Keratinocyte (primary cell): Measurements from ENCODE around the gene DPM1. TPM values are rescaled to one million over a fixed set of nuclear protein-coding genes. Genes with fewer than 3 reads are reported as not detected.

Experiments used
- DNase-seq: peaks from one replicate; pipeline ENCODE4 v3.0.0-alpha.2; 2011; ENCODE audit warnings: low read depth, missing footprints, low spot score
- FAIRE-seq: peaks from 2 replicates; lab custom pipeline; 2011; peaks lifted over from hg19 to GRCh38; lab: Jason Lieb, UNC
- H2AFZ ChIP-seq: 2 replicates; pipeline ENCODE4 v1.6.0; 2012; ENCODE audit warnings: low read length, control low read depth, inconsistent platforms; ENCODE audit not compliant: control insufficient read depth
- H3K27ac ChIP-seq: 2 replicates; pipeline ENCODE4 v1.5.1; 2011; ENCODE audit warnings: low read length; ENCODE audit not compliant: control insufficient read depth, insufficient read depth
- H3K27me3 ChIP-seq: 3 replicates; pipeline ENCODE4 v1.6.0; 2011; ENCODE audit warnings: low read length; ENCODE audit not compliant: control insufficient read depth, insufficient read depth; ENCODE audit errors: extremely low read depth
- H3K36me3 ChIP-seq, 2 experiments: 2 replicates in 1 of 2; 3 replicates in 1 of 2; pipeline ENCODE4 v1.5.1; 2011; ENCODE audit warnings: low read length in 2 of 2, mild to moderate bottlenecking in 1 of 2; ENCODE audit not compliant: control insufficient read depth in 2 of 2, insufficient read depth in 2 of 2; ENCODE audit errors: extremely low read depth in 1 of 2
- H3K4me1 ChIP-seq: 3 replicates; pipeline ENCODE4 v1.5.1; 2011; ENCODE audit warnings: low read length; ENCODE audit not compliant: control insufficient read depth, insufficient read depth; ENCODE audit errors: extremely low read depth
- H3K4me2 ChIP-seq: 3 replicates; pipeline ENCODE4 v1.6.0; 2011; ENCODE audit warnings: low read depth, low read length; ENCODE audit not compliant: control insufficient read depth, insufficient read depth; ENCODE audit errors: extremely low read depth
- H3K4me3 ChIP-seq, 3 experiments: fragments of 200-600 bp in 1 of 3; sonication (generic) in 1 of 3; 2 replicates in 2 of 3; 3 replicates in 1 of 3; pipeline ENCODE4 v1.5.1; 2011 to 2016; ENCODE audit warnings: low read length in 3 of 3, mild to moderate bottlenecking in 3 of 3, control low read depth in 2 of 3, inconsistent platforms in 1 of 3, low read depth in 1 of 3, mixed read lengths in 1 of 3, mixed run types in 1 of 3, moderate library complexity in 1 of 3; ENCODE audit not compliant: control insufficient read depth in 2 of 3, insufficient read depth in 2 of 3; ENCODE audit errors: extremely low read depth in 1 of 3
- H3K79me2 ChIP-seq: 2 replicates; pipeline ENCODE4 v1.6.0; 2012; ENCODE audit warnings: low read length; ENCODE audit not compliant: control insufficient read depth, insufficient read depth
- H3K9ac ChIP-seq: 3 replicates; pipeline ENCODE4 v1.6.0; 2011; ENCODE audit warnings: low read length; ENCODE audit not compliant: control insufficient read depth, insufficient read depth; ENCODE audit errors: extremely low read depth
- H3K9me1 ChIP-seq: 3 replicates; pipeline ENCODE4 v1.6.0; 2011; ENCODE audit warnings: low read length; ENCODE audit not compliant: control insufficient read depth, insufficient read depth; ENCODE audit errors: extremely low read depth
- H3K9me3 ChIP-seq: 2 replicates; pipeline ENCODE4 v1.5.1; 2012; ENCODE audit warnings: low read depth, low read length; ENCODE audit not compliant: control insufficient read depth
- H4K20me1 ChIP-seq: 3 replicates; pipeline ENCODE4 v1.6.0; 2011; ENCODE audit warnings: low read length; ENCODE audit not compliant: control insufficient read depth, insufficient read depth; ENCODE audit errors: extremely low read depth
- CTCF ChIP-seq, 3 experiments: IDR thresholded peaks in 1 of 3; conservative IDR thresholded peaks in 1 of 3; optimal IDR thresholded peaks in 1 of 3; 2 replicates in 2 of 3; 3 replicates in 1 of 3; pipeline versions ENCODE3 to v1.5.1; 2011; ENCODE audit warnings: low read length in 3 of 3, mild to moderate bottlenecking in 3 of 3, moderate library complexity in 2 of 3, control low read depth in 1 of 3, inconsistent platforms in 1 of 3; ENCODE audit not compliant: insufficient read depth in 2 of 3; ENCODE audit errors: extremely low read depth in 1 of 3
- EZH2 ChIP-seq: IDR thresholded peaks from one replicate; pipeline ENCODE4 v1.6.1; 2012; ENCODE audit warnings: inconsistent platforms, mild to moderate bottlenecking, low read length, moderate library complexity
- dilution Hi-C: fragments of 300-500 bp; cut with MboI; formaldehyde crosslinking; loops from one replicate; pipeline ENCODE4 v1.7.0; 2020; ENCODE audit warnings: low sequenced_read_pairs; ENCODE audit not compliant: extremely low pct_ligation_motif_present
- polyA plus RNA-seq, 5 experiments: library from polyadenylated mRNA; depleted of rRNA in 3 of 5; stranded (reverse) in 3 of 5; stranded (forward) in 1 of 5; unstranded in 1 of 5; fragments of >200 nt; gene quantifications; 1 replicate in 1 of 5; 2 replicates in 3 of 5; 3 replicates in 1 of 5; pipeline versions ENCODE4 v1.2.1 to v1.2.3, GENCODE V29; 2011 to 2012; ENCODE audit warnings: missing spikeins in 2 of 5, low read depth in 1 of 5, low replicate concordance in 1 of 5

DPM1 gene
- polyA plus RNA-seq, 1 donor (not counting 4 experiments of a cell fraction or from before 2014, with no cell fraction given) = 99.4 TPM

- Histone ChIP-seq H3K4me1 (peaks cover 17% of the 10 kb centered on the region), H3K79me2 (peaks cover 72% of the 10 kb centered on the region), H3K27me3 (no peaks in the 10 kb centered on the region), H3K9me3 (no peaks in the 10 kb centered on the region), H4K20me1 (peaks cover 9% of the 10 kb centered on the region), H3K9ac (peak overlapping the region; percentile 94), H3K9me1 (no peaks in the 10 kb centered on the region), H3K36me3 (peaks cover 0 to 3% of the 10 kb centered on the region in 2 experiments), H2AFZ (no peak overlapping the region), H3K27ac (peak overlapping the region; percentile 100), H3K4me3 (peak overlapping the region; percentile 69 to 99 (median 99)), H3K4me2 (peak overlapping the region; percentile 96)
- FAIRE-seq (no peak), DNase-seq (no peak)
- dilution Hi-C loops = no loop called here
- TF ChIP-seq EZH2 = no peak
- no peak for TF ChIP-seq CTCF (optimal IDR thresholded peaks at IDR 0.05 in 1 of 3, IDR thresholded peaks at IDR 0.05 in 1 of 3, conservative IDR thresholded peaks at IDR 0.05 in 1 of 3; ENCODE audit: extremely low read depth in 1 of 3, insufficient read depth in 2 of 3, low read length in 3 of 3)
Observed at GRCh38 chr20:50959543-50960126, 1.3 kb upstream of the DPM1 start.

GRCh38 chr20:50958615-50959542 is 547 bp upstream of the DPM1 start, which contains the start of gene MOCS3:
Gene MOCS3, plus strand, starts transcription at chr20:50958818. Its CDS starts 25 bp downstream, at chr20:50958843.
- H4K20me1 ChIP-seq = peaks cover 9% of the 10 kb centered on the region
- FAIRE-seq (peak; percentile 9), DNase-seq (peak; percentile 68)
- dilution Hi-C loops = no loop called here
- peaks cover 20% of the 10 kb centered on the region for H3K4me1 ChIP-seq
- no peaks in the 10 kb centered on the region for H3K27me3 ChIP-seq
- peaks cover 1 to 3% of the 10 kb centered on the region in 2 experiments for H3K36me3 ChIP-seq
- no peak for TF ChIP-seq EZH2
- TF ChIP-seq CTCF (optimal IDR thresholded peaks at IDR 0.05 in 1 of 3, IDR thresholded peaks at IDR 0.05 in 1 of 3, conservative IDR thresholded peaks at IDR 0.05 in 1 of 3; ENCODE audit: extremely low read depth in 1 of 3, insufficient read depth in 2 of 3, low read length in 3 of 3) = no peak
- peak within 1 kb of the TSS; percentile 100 for H3K27ac ChIP-seq
- no peaks in the 10 kb centered on the region for H3K9me1 ChIP-seq
- H3K9me3 ChIP-seq = no peaks in the 10 kb centered on the region
- H2AFZ ChIP-seq = peak within 1 kb of the TSS; percentile 96
- H3K4me2 ChIP-seq = peak within 1 kb of the TSS; percentile 96
- peaks cover 79% of the 10 kb centered on the region for H3K79me2 ChIP-seq
- peak within 1 kb of the TSS; percentile 69 to 99 (median 99) for H3K4me3 ChIP-seq
- peak within 1 kb of the TSS; percentile 94 for H3K9ac ChIP-seq
